ENCODE data around the gene NCK1. TPM values are rescaled to one million over a fixed set of nuclear protein-coding genes. Genes with fewer than 3 reads are reported as not detected.
A peak's percentile ranks its signal among the peaks of the same experiment; 100 is the strongest.
"Not testable (repeated sequence)": the region's sequence is repeated elsewhere in the genome, so short reads cannot be mapped to it uniquely, and the experiment has no call there.

The NCK1 gene
- total and polyA plus RNA-seq, 2 donors, result 31.9 to 63.3 TPM

DNA sequence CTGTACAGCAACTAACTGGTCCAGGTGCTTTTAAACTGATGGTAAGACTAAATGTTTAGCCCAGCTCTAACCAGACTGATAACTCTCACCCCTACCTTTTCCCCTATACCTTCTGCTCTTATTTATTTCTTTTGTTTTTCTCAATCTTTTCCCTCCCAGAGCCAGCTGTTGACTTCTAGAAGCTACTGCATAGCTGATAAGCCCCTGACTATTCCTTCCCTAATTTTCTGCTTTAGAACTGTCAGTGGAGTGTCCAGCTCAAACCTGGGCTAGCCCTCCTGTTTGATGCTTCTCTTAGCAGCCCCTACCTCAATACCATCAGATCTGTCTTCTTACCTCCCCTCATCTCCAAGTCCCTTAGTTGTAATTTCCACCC lies 22.5 kb upstream of the NCK1 start:
- Histone ChIP-seq H3K36me3 (ENCODE audit: insufficient read depth) (no peaks in the 10 kb centered on the region), H3K27ac (ENCODE audit: low read depth) (no peak overlapping the region), H3K4me3 (ENCODE audit: low read depth, low read length) (no peak overlapping the region), H3K4me1 (ENCODE audit: insufficient read depth) (no peaks in the 10 kb centered on the region)
- no peak for DNase-seq (ENCODE audit: extremely low spot score)

DNA sequence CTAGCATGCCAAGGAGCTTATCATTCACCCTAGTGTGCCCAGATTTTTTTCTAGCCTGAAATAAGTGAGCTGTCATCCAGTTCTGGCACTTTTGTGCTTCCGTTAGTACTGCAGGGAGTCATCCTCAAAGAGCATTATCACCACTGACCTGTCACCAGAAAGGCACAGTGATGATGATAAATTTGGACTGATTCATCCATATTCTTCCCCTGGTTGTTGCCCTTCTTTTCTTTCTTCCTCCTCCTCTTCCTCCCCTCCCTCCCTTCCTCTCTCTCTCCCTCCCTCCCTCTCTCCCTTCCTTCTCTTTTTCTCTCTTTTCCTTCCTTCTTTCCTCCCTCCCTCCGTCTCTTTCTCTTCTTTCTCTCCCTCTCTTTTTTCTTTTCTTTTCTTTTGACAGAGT lies 21.8 kb upstream of the NCK1 start:
- H3K4me1 ChIP-seq (ENCODE audit: insufficient read depth), result no peaks in the 10 kb centered on the region
- no peaks in the 10 kb centered on the region for H3K36me3 ChIP-seq (ENCODE audit: insufficient read depth)
- no peak for DNase-seq (ENCODE audit: extremely low spot score)
- H3K4me3 ChIP-seq (ENCODE audit: low read depth, low read length), result no peak overlapping the region
- no peak overlapping the region for H3K27ac ChIP-seq (ENCODE audit: low read depth)
- WGBS, result 85% methylated on average over 2 of the region's 2 CpGs

DNA sequence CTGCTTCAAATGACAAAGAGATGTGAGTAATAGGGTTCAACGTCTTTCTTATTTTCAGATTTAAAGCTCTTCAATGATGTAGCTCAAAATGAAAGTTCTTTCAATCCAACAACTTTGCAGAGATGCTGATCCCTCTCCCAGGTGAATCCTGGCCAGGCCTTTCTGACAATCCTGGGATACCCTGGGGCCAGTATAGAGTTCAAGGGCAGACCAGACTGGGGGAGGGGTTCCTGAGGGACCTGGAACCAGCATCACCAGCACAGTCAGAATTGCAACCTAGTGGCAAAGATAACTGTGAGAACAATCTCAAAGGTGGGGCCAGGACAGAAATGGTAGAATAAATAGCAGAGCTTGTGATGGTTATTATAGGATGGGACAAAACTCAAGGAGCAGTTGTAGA lies 19.7 kb upstream of the NCK1 start:
- Histone ChIP-seq H3K27ac (ENCODE audit: low read depth) (no peak overlapping the region), H3K4me1 (ENCODE audit: insufficient read depth) (no peaks in the 10 kb centered on the region), H3K4me3 (ENCODE audit: low read depth, low read length) (no peak overlapping the region), H3K36me3 (ENCODE audit: insufficient read depth) (no peaks in the 10 kb centered on the region)
- no peak for DNase-seq (ENCODE audit: extremely low spot score)
- 94% methylated on average over 1 of the region's 1 CpG for whole genome bisulfite sequencing

DNA sequence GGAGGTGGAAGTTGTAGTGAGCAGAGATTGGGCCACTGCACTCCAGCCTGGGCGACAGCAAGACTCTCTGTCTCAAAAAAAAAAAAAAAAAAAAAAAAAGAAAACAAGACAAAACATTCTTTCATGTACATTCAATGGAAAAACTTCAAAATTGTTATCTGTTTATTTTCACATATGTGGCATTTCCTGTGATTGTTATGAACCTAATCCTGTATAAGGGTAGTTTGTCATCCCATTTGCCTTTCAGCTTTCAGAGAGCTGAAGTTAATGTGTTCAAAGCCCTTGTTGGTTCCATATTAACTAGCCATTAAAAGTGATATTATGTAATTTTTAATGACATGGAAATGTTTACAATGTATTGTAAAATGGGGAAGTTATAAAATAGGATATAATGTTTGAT lies 17.3 kb upstream of the NCK1 start:
- Histone ChIP-seq H3K4me1 (ENCODE audit: insufficient read depth) (no peaks in the 10 kb centered on the region), H3K27ac (ENCODE audit: low read depth) (no peak overlapping the region), H3K36me3 (ENCODE audit: insufficient read depth) (no peaks in the 10 kb centered on the region), H3K4me3 (ENCODE audit: low read depth, low read length) (no peak overlapping the region)
- DNase-seq (ENCODE audit: extremely low spot score), result no peak
- 94% methylated on average over 1 of the region's 1 CpG for WGBS

DNA sequence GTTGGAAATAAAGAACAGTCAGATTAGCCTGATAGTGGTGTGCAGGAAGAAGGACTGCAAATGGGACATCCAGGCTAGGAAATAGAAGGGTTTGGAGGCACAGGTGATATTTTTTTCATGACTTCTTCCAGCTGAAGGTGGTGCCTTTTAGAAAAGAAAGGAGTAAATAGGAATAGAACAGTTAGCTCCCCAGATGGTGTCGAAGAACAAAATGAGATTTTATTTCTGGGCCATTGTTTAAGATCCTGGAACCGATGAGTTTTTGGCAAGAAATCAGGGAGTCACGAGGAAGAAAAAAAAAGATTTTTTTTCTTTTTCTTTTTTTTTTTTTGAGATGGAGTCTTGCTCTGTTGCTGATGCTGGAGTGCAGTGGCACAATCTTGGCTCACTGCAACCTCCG lies 9.8 kb upstream of the NCK1 start:
- WGBS, result 74% methylated on average over 4 of the region's 4 CpGs
- Histone ChIP-seq H3K27ac (ENCODE audit: low read depth) (no peak overlapping the region), H3K36me3 (ENCODE audit: insufficient read depth) (no peaks in the 10 kb centered on the region), H3K4me3 (ENCODE audit: low read depth, low read length) (no peak overlapping the region), H3K4me1 (ENCODE audit: insufficient read depth) (no peaks in the 10 kb centered on the region)
- no peak for DNase-seq (ENCODE audit: extremely low spot score)

DNA sequence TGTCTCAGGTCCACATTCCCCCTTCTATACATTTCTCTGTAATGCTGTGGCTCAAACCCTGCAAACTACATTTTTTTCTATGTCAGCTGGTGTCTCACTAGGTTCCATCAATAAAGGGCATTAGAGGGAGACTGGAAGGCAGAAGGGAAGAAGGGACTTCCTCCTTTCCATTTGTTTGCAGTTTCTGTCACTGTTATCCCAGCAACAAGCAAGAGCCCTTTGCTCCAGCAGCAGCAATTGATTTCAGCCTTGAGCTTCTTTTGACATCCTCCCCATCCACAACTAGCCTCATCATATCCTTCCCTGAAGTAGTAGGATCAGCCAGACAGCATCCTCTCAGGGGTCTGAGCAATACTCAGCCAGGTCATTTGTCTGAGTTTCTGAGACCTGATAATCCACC lies 5.3 kb upstream of the NCK1 start:
- DNase-seq (ENCODE audit: extremely low spot score), result no peak
- H3K27ac ChIP-seq (ENCODE audit: low read depth), result no peak overlapping the region
- no peaks in the 10 kb centered on the region for H3K4me1 ChIP-seq (ENCODE audit: insufficient read depth)

DNA sequence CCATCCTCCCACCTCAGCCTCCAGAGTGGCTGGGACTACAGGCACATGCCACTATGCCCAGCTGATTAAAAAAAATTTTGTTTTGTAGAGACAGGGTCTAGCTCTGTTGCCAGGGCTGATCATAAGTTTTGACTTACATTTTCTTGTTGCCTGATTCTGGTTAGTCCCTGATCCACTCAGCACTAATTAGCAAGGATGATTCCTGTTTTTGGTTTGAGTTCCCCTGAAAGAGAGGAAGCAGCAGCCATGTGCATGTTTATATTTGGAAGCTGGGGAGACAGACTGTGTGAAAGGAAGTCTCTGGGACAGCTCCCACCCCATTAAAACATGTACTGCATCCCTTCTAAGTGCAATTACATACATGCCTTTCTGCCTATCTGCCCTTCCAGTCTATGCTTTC lies 3.6 kb upstream of the NCK1 start:
- Histone ChIP-seq H3K4me1 (ENCODE audit: insufficient read depth) (no peaks in the 10 kb centered on the region), H3K4me3 (ENCODE audit: low read depth, low read length) (no peak overlapping the region), H3K27ac (ENCODE audit: low read depth) (no peak overlapping the region), H3K36me3 (ENCODE audit: insufficient read depth) (no peaks in the 10 kb centered on the region)
- DNase-seq (ENCODE audit: extremely low spot score), result no peak

More for the DNA sequence above, 5.3 kb upstream of the NCK1 start:
- H3K36me3 ChIP-seq (ENCODE audit: insufficient read depth), result no peaks in the 10 kb centered on the region
- H3K4me3 ChIP-seq (ENCODE audit: low read depth, low read length), result no peak overlapping the region

DNA sequence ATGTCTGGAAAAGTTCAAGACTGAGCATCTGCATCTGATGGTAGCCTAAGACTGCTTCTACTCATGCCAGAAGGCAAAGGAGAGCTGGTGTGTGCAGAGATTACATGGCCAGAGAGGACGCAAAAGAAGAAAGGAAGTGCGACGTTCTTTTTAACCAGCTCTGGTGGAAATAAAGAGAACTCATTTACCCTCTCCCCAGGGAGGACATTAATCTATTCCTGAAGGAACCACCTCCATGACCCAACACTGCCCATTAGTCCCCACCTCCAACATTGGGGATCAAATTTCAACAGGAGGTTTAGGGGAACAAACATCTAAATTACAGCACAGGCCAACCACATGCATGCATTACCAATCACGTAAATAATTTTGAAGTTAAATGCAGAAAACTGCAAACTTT lies 1.5 kb upstream of the NCK1 start:
- no peak overlapping the region for H3K27ac ChIP-seq (ENCODE audit: low read depth)
- 62% methylated on average over 4 of the region's 4 CpGs for WGBS
- no peaks in the 10 kb centered on the region for H3K4me1 ChIP-seq (ENCODE audit: insufficient read depth)
- no peak for DNase-seq (ENCODE audit: extremely low spot score)
- no peaks in the 10 kb centered on the region for H3K36me3 ChIP-seq (ENCODE audit: insufficient read depth)
- H3K4me3 ChIP-seq (ENCODE audit: low read depth, low read length), result no peak overlapping the region

DNA sequence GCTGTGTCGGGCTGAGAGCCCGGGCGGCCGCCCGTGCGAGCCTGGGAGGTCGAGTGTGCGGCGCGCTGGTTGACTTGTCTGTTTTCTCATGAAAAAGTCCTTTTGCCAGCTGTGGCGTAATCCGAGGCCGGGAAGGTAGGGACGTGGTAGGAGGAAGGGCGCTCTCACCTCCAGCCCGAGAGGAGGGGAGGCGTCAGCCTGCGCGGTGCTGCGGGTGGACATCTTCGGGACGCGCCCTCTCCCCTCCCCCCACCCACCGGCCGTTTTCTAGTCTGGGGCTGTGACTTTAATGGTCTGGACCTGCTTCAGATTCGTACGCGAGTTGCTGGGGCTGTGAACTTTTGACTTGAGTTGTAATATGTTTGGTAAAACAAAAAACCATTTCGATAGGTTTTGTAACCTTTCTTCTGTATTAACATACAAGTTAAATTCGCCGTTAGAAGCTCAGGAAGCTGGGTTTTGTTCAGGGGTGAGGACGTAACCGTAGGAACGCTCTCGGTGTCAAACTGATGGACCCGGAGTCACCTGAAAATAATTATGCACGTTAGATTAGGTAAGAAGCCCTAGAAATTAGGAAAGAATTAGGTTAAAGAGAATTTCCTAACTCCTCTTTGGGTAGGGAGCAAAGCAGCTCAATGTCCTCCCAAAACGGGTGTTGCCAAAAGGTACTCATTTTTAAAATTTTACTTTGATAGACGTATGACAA lies 762 bp downstream of the NCK1 start:
- WGBS, result 1% methylated on average over 39 of the region's 39 CpGs
- peak overlapping the region; percentile 89 for H3K4me3 ChIP-seq (ENCODE audit: low read depth, low read length)
- DNase-seq (ENCODE audit: extremely low spot score), result peak; percentile 33
- peak overlapping the region; percentile 86 for H3K27ac ChIP-seq (ENCODE audit: low read depth)
- no peaks in the 10 kb centered on the region for H3K36me3 ChIP-seq (ENCODE audit: insufficient read depth)
- H3K4me1 ChIP-seq (ENCODE audit: insufficient read depth), result no peaks in the 10 kb centered on the region

DNA sequence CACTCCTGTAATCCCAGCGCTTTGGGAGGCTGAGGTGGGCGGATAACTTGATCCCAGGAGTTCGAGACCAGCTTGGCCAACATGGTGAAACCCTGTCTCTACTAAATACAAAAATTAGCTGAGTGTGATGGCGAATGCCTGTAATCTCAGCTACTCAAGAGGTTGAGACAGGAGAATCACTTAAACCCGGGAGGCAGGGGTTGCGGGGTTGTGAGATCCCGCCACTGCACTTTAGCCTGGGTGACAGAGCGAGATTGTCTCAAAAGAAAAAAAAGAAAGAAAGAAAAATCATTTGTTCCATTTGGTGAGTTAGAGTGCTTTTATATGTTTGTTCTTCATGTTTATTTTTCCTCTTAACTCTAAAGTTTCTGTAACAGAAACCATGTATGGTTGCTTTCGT lies 7.3 kb downstream of the NCK1 start:
- WGBS, result 96% methylated on average over 9 of the region's 9 CpGs
- peaks cover 4% of the 10 kb centered on the region for H3K36me3 ChIP-seq (ENCODE audit: insufficient read depth)

DNA sequence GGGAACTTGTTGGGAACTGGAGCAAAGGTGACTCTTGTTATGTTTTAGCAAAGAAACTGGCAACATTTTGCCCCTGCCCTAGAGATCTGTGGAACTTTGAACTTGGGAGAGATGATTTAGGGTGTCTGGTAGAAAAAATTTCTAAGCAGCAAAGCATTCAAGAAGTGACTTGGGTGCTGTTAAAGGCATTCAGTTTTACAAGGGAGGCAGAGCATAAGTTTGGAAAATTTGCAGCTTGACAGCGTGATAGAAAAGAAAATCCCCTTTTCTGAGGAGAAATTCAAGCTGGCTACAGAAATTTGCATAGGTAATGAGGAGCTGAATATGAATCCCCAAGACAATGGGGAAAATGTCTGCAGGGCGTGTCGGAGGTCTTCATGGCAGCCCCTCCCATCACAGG lies 10.2 kb downstream of the NCK1 start:
- not testable (repeated sequence) for H3K4me3 ChIP-seq (ENCODE audit: low read depth, low read length); H3K27ac ChIP-seq (ENCODE audit: low read depth); H3K36me3 ChIP-seq (ENCODE audit: insufficient read depth); H3K4me1 ChIP-seq (ENCODE audit: insufficient read depth); DNase-seq (ENCODE audit: extremely low spot score)
- 96% methylated on average over 3 of the region's 3 CpGs for WGBS

More for the DNA sequence above, 7.3 kb downstream of the NCK1 start:
- H3K27ac ChIP-seq (ENCODE audit: low read depth), result no peak overlapping the region
- DNase-seq (ENCODE audit: extremely low spot score), result no peak
- no peaks in the 10 kb centered on the region for H3K4me1 ChIP-seq (ENCODE audit: insufficient read depth)
- H3K4me3 ChIP-seq (ENCODE audit: low read depth, low read length), result no peak overlapping the region

DNA sequence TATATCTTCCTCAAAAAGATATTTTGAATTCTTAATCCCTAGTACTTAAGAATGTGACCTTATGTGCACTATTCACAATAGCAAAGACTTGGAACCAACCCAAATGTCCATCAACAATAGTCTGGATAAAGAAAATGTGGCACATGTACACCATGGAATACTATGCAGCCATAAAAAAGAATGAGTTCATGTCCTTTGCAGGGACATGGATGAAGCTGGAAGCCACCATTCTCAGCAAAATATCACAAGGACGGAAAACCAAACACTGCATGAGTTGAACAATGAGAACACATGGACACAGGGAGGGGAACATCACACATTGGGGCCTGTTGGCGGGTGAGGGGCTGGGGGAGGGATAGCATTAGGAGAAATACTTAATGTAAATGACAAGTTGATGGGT lies 17.5 kb downstream of the NCK1 start:
- H3K27ac ChIP-seq (ENCODE audit: low read depth); DNase-seq (ENCODE audit: extremely low spot score); H3K4me3 ChIP-seq (ENCODE audit: low read depth, low read length); H3K4me1 ChIP-seq (ENCODE audit: insufficient read depth); H3K36me3 ChIP-seq (ENCODE audit: insufficient read depth): not testable (repeated sequence)
- 98% methylated on average over 2 of the region's 2 CpGs for WGBS

DNA sequence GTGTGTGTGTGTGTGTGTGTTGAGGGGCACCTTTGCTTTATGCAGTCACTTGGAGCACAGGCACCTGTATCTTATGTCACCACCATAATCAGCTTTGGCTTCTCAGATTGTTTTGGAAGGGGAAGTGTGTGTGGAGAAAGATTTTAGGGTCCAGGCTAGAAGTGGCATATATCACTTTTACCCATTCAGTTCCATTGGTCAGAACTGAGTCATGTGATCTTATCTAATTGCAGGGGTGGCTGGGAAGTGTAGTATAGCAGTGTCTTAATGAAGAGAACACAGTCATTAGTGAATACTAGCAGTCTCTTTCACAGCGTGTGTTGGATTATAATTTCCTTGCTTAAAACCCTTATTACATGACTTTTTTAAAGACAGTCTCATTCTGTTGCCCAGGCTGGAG lies 20.6 kb downstream of the NCK1 start:
- H3K36me3 ChIP-seq (ENCODE audit: insufficient read depth), result no peaks in the 10 kb centered on the region
- no peak overlapping the region for H3K4me3 ChIP-seq (ENCODE audit: low read depth, low read length)
- H3K4me1 ChIP-seq (ENCODE audit: insufficient read depth), result no peaks in the 10 kb centered on the region
- no peak for DNase-seq (ENCODE audit: extremely low spot score)
- peak overlapping the region; percentile 32 for H3K27ac ChIP-seq (ENCODE audit: low read depth)
- WGBS, result 89% methylated on average over 1 of the region's 1 CpG

DNA sequence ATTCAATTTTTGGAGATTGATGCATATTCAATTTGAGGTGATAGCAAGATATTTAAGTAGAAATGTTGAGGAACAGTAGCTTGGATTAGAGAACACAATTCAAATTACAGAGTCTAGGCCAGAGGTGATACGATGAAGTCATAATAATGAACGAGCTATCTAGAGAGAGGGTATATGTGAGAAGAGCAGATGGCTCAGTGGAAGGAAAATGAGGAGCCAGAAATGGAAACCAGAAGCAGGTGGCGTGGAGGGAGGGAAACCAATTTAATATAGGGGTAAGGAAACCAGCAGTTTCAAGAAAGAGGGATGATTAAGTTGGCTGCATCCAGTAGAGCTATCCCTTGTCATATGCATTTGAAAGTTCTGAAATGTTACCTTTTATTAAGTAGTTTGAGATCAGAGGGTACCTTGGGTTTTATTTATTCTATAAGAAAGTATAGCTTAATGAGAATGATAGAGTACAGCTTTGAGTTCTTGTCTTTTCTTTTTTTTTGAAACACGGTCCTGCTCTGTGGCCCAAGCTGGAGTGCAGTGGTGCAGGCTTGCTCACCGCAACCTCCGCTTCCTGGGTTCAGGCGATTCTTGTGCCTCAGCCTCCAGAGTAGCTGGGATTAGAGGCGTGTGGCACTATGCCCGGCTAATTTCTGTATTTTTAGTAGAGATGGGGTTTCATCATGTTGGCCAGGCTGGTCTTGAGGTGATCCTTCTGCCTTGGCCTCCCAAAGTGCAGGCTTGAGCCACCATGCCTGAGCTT lies 22.1 kb downstream of the NCK1 start:
- Histone ChIP-seq H3K36me3 (ENCODE audit: insufficient read depth) (no peaks in the 10 kb centered on the region), H3K4me1 (ENCODE audit: insufficient read depth) (no peaks in the 10 kb centered on the region), H3K4me3 (ENCODE audit: low read depth, low read length) (no peak overlapping the region), H3K27ac (ENCODE audit: low read depth) (no peak overlapping the region)
- WGBS, result 89% methylated on average over 9 of the region's 9 CpGs
- DNase-seq (ENCODE audit: extremely low spot score), result no peak

All from urinary bladder (tissue), 4 donors.